Heart left ventricle (tissue), 16 donors: ENCODE results near the gene ARL5C. TPM values are rescaled to one million over a fixed set of nuclear protein-coding genes. Genes with fewer than 3 reads are reported as not detected.
A peak's percentile ranks its signal among the peaks of the same experiment; 100 is the strongest.

Source experiments
- ATAC-seq, 4 donors: fragments of 200-7000 bp; cut with Tn5 transposase; one replicate each; pipeline ENCODE4 v1.9.1; 2020 to 2022; ENCODE audit warnings: moderate library complexity in 4 of 4, mild to moderate bottlenecking in 3 of 4, moderate number of reproducible peaks in 1 of 4
- DNase-seq, 5 donors: peaks; one replicate each; pipeline ENCODE4 v3.0.0-alpha.2; 2020
- H3K27ac ChIP-seq, 12 donors: fragments of 200-600 bp; sonication (generic) in 4 of 12; one replicate each; pipeline versions ENCODE4 v1.5.0 to v1.8.0; 2016 to 2022; ENCODE audit warnings: mild to moderate bottlenecking in 2 of 12
- H3K27me3 ChIP-seq, 9 donors: fragments of 200-600 bp; sonication (generic) in 2 of 9; one replicate each; pipeline versions ENCODE4 v1.5.1 to v1.8.0; 2016 to 2022; ENCODE audit warnings: mild to moderate bottlenecking in 3 of 9
- H3K36me3 ChIP-seq, 9 donors: fragments of 200-600 bp; sonication (generic) in 2 of 9; one replicate each; pipeline versions ENCODE4 v1.5.0 to v1.8.0; 2018 to 2022; ENCODE audit warnings: mild to moderate bottlenecking in 2 of 9
- H3K4me1 ChIP-seq, 12 donors: fragments of 200-600 bp; sonication (generic) in 4 of 12; one replicate each; pipeline versions ENCODE4 v1.5.0 to v1.8.0; 2016 to 2022; ENCODE audit warnings: mild to moderate bottlenecking in 3 of 12
- H3K4me3 ChIP-seq, 12 donors: fragments of 200-600 bp; sonication (generic) in 4 of 12; one replicate each; pipeline versions ENCODE4 v1.5.0 to v1.8.0; 2017 to 2022; ENCODE audit warnings: mild to moderate bottlenecking in 9 of 12, moderate library complexity in 4 of 12
- H3K9me3 ChIP-seq, 12 donors: fragments of 200-600 bp; sonication (generic) in 4 of 12; one replicate each; pipeline versions ENCODE4 v1.5.0 to v1.8.0; 2016 to 2022; ENCODE audit warnings: mild to moderate bottlenecking in 1 of 12
- CTCF ChIP-seq, 12 donors: fragments of 200-600 bp; sonication (generic) in 4 of 12; IDR thresholded peaks; one replicate each; pipeline versions ENCODE4 v1.5.0 to v1.8.0; 2018 to 2022; ENCODE audit warnings: antibody characterized with exemption in 12 of 12, mild to moderate bottlenecking in 5 of 12
- POLR2A ChIP-seq, 2 donors: fragments of 450-650 bp; IDR thresholded peaks; one replicate each; pipeline ENCODE4 v1.6.1; 2017; ENCODE audit warnings: antibody characterized with exemption in 2 of 2, mild to moderate bottlenecking in 2 of 2, moderate library complexity in 2 of 2
- WGBS, 4 donors: extraction: QIAGEN DNeasy Blood & Tissue Kit in 2 of 4; methylation state at CpG; one replicate each; pipeline versions ENCODE4 v1.1.5 to v1.1.7; 2013 to 2018; 5-methylcytosine and 5-hydroxymethylcytosine counted together
- intact Hi-C, 10 donors: fragments of 100-400 bp; cut with DNase I; formaldehyde crosslinking; loops; one replicate each; pipeline versions ENCODE4 v1.11.1 to v1.14.2; 2022
- polyA plus RNA-seq, 2 donors: library from polyadenylated mRNA; stranded (reverse); fragments of 200-250 nt; gene quantifications; one replicate each; pipeline ENCODE4 v1.2.3, GENCODE V29; 2013
- total RNA-seq, 9 donors: library from RNA; depleted of rRNA in 2 of 9; stranded (reverse); fragments of >200 nt in 2 of 9; fragmentation: NEBNext Ultra II Directional in 3 of 9; extraction: Animal tissue kit (Norgen Biotek cat#: 25700) in 3 of 9; gene quantifications; one replicate each; pipeline versions ENCODE4 v1.1.0 to v1.2.4, GENCODE V29; 2016 to 2023
- donor health status: ischemic (EF 13 %, LVEDD 7.1; RV severe dilation, severe dysfunction).
- donor health status: healthy with polysubstance abuse.
- donor health status: DM: no; HTN: yes; CAD: no.
- donor health status: DM: no; HTN: no; CAD: no.
- donor health status: ischemic (EF 25% LVEDD 6.9; RV normal size, moderate dysfunction).
- donor health status: ischemic (EF 25% LVEDD 5.7; RV mildly dilated, moderate dysfunction).
- donor health status: healthy.
- donor health status: DM: yes; HTN: yes; CAD: no.
- donor health status: ischemic (EF 35%, LVEDD 5.7; RV mildly dilated, moderate dysfunction).
- donor health status: nonischemic (EF 11% LVEDD 7.7; RV severe dilation, severe dysfunction).
- donor health status: DM: yes; HTN: yes; CAD: no.
- donor health status: PGD.
- donor health status: ischemic (EF 29% LVEDD 5.4; RV normal size, mild dysfunction).
- donor health status: nonischemic (EF 23%, LVEDD 6.1; RV moderate dilation, normal function).

ARL5C gene
- total and polyA plus RNA-seq, 11 donors, result not detected

GRCh38 chr17:39165178-39165840, 652 bp downstream of the ARL5C start:
- intact Hi-C loops, result loop anchor here in 2 of 10 donors (10.0 kb wide), 2 partner anchors 69 to 301 kb away; no protein-coding TSS in a partner anchor
- H3K27ac ChIP-seq, result peak overlapping the region in 6 of 12 donors; percentile 19 to 65 (median 44)
- ATAC-seq, result peak in 2 of 4 donors; percentile 5 to 25

GRCh38 chr17:39164675-39165143, 1.3 kb downstream of the ARL5C start:
- Histone ChIP-seq H3K36me3 (no peaks in the 10 kb centered on the region), H3K27me3 (no peaks in the 10 kb centered on the region), H3K9me3 (peaks cover 0 to 5% (median 0%) of the 10 kb centered on the region in 12 donors), H3K27ac (peak overlapping the region in 6 of 12 donors; percentile 19 to 65 (median 44)), H3K4me1 (peaks cover 0 to 51% (median 26%) of the 10 kb centered on the region in 12 donors), H3K4me3 (peak overlapping the region; percentile 40 to 68 (median 58))
- peak; percentile 83 to 95 (median 92) for ATAC-seq
- 0% methylated on average over 15 of the region's 15 CpGs for WGBS, 4 donors
- intact Hi-C loops, result loop anchor here in 2 of 10 donors (10.0 kb wide), 2 partner anchors 70 to 300 kb away; no protein-coding TSS in a partner anchor
- DNase-seq, result peak; percentile 90 to 94 (median 93)
- TF ChIP-seq CTCF (IDR thresholded peaks at IDR 0.05) (peak; percentile 70 to 87 (median 80)), POLR2A (IDR thresholded peaks at IDR 0.05) (peak in 1 of 2 donors; percentile 35)

More at GRCh38 chr17:39165178-39165840, 652 bp downstream of the ARL5C start:
- H3K4me1 ChIP-seq, result peaks cover 0 to 51% (median 26%) of the 10 kb centered on the region in 12 donors
- TF ChIP-seq POLR2A (IDR thresholded peaks at IDR 0.05), result no peak
- TF ChIP-seq CTCF (IDR thresholded peaks at IDR 0.05), result no peak
- peak in 1 of 5 donors; percentile 65 for DNase-seq
- peaks cover 0 to 5% (median 0%) of the 10 kb centered on the region in 12 donors for H3K9me3 ChIP-seq
- no peaks in the 10 kb centered on the region for H3K36me3 ChIP-seq
- H3K4me3 ChIP-seq, result peak overlapping the region; percentile 40 to 68 (median 58)
- H3K27me3 ChIP-seq, result no peaks in the 10 kb centered on the region
- WGBS, 4 donors, result 8 to 24% (median 20%) methylated on average over 33 to 51 of the region's 51 CpGs

GRCh38 chr17:39161962-39162361, 4.0 kb downstream of the ARL5C start:
- Histone ChIP-seq H3K27ac (no peak overlapping the region), H3K9me3 (no peaks in the 10 kb centered on the region), H3K36me3 (no peaks in the 10 kb centered on the region), H3K27me3 (no peaks in the 10 kb centered on the region), H3K4me1 (peaks cover 0 to 36% (median 21%) of the 10 kb centered on the region in 12 donors), H3K4me3 (no peak overlapping the region)
- DNase-seq, result no peak
- 76 to 88% (median 79%) methylated on average over 2 of the region's 2 CpGs for WGBS, 4 donors
- TF ChIP-seq CTCF (IDR thresholded peaks at IDR 0.05), result no peak
- TF ChIP-seq POLR2A (IDR thresholded peaks at IDR 0.05), result no peak
- ATAC-seq, result no peak
- intact Hi-C loops, result loop anchor here in 2 of 10 donors (10.0 kb wide), 2 partner anchors 73 to 297 kb away; no protein-coding TSS in a partner anchor

- Histone ChIP-seq H3K9me3 (no peaks in the 10 kb centered on the region), H3K27me3 (no peaks in the 10 kb centered on the region), H3K27ac (no peak overlapping the region), H3K36me3 (no peaks in the 10 kb centered on the region), H3K4me3 (no peak overlapping the region), H3K4me1 (peaks cover 0 to 13% (median 0%) of the 10 kb centered on the region in 12 donors)
- ATAC-seq (no peak), DNase-seq (no peak)
- TF ChIP-seq CTCF (IDR thresholded peaks at IDR 0.05) (no peak), POLR2A (IDR thresholded peaks at IDR 0.05) (no peak)
- WGBS, 4 donors, result 91 to 97% (median 94%) methylated on average over 2 of the region's 2 CpGs
- intact Hi-C loops, result loop anchor here in 3 of 10 donors (10.0 kb wide), 2 partner anchors 86 to 284 kb away; partner anchors contain the start of gene LASP1 (in 2 of the 3)
These were observed 7.3 kb downstream of the ARL5C start for GRCh38 chr17:39158623-39159022.
